HG03565 (cell line): ENCODE results near the gene WSCD2.

Experiments used
- ATAC-seq: cut with Tn5 transposase; IDR thresholded peaks from one replicate; pipeline ENCODE4 v1.9.1; 2021; ENCODE audit warnings: mild to moderate bottlenecking, moderate library complexity; ENCODE audit not compliant: unreplicated experiment

WSCD2 gene

DNA sequence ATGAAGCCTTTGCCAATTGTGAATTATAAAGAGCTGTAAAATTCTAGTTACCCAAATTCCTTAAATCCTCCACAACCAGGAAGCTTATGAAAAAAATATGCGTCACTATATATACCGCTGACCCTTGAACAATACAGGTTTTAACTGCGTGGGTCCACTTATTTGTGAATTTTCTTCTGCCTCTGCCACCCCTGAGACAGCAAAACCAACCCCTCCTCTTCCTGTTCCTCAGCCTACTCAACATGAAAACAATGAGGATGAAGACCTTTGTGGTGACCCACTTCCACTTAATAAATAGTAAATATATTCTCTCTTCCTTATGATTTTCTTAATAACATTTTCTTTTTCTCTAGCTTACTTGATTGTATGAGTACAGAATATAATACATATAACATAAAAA lies 167.9 kb downstream of the WSCD2 start:
- ATAC-seq: no peak

DNA sequence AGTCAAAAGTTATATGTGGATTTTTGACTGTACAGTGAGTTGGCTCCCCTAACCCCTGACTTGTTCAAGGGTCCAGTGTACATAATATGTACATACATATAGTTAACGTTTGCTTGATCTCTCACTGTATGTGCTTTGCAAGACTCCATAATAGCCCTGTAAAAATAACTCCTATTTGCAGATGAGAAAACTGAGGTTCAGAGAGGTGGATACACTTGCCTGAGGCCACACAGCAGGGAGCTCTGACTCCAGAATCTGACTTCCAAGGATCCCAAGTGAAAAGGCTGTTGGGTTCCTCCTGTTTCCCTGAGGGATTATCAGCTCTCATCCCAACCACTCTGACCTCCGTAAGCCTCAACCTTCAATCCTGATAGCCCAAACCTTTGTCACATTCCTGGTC lies 168.3 kb downstream of the WSCD2 start:
- ATAC-seq: no peak

DNA sequence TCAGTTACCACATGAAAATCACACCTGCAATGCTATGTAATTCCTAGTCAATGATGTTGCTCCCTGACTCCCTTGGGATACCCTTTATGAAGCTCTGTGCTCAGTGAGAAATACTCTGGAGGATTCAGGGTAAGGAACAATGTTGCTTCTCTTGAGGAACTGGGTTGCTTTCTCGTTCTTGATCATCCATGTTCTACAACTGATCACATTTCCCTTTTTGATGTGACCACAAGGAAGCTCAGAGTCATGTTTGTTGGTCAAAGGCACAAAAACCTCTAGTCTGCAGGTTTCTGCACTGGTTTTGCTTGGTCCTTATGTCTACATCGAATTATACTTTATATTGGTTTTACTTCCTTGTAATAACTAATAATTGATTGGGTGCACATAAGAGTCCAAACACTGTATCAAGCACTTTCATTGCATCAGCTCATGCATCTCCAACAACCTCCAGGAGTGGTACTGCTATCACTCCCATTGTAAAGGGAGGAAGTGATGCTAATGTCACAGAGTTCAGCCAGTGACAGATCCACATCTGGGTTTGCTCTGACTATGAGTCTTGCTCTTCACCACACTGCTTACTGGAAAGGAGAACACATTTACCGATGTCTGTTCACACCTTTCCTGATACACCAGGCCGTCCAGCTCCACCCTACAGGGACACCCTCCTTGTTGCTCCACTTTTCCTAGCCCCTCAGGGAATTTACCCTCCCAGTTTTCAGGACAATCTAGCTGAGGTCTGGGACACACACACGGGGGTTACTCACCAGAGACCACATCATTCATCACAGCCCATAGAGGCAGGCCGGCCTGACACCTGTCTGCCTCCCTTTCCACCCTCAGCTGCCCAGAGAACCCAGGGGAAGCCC lies 169.0 kb downstream of the WSCD2 start:
- peak; percentile 59 for ATAC-seq

DNA sequence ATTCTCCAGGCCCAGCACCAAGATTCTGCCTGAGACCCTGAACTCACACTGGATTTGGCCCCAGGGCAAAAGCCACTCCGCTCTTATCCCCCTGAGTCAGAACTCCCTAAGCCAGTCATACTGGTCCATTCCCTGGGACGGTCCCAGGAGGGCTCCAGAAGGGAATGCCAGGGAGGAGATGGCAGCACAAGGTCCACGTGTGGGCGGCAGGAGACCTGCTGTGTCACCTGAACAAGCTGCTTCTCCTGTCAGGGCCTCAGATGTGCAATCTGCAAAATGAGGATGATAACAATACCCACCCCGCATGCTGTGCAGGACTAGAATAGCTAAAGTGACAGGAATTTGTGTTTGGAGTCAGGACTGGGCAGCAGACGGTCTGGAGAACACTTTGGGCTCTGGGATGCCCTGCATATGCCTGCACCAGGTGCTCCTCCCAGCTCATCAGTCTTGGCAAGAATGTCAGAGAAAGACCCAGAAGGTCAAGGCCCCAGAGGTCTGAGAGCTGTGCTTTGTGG lies 169.7 kb downstream of the WSCD2 start:
- no peak for ATAC-seq

DNA sequence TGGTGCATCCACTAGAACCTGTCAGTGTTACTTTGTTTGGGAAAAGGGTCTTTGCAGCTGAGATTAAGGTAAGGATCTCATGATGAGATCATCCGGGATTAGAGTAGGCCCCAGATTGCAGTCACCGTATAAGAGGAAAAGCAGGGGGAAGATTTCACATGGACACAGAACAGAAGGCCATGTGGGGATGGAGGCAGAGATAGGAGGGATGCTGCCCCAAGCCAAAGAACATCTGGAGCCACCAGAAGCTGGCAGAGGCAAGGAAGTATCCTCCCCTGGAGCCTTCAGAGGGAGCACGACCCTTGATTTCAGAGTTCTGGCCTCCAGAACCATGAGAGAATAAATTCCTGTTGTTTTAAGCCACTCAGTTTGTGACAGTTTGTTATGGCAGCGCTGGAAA lies 170.4 kb downstream of the WSCD2 start:
- no peak for ATAC-seq
